Parathyroid adenoma (tissue), 2 donors: ENCODE measurements around the gene TMEM255B.

Source experiments
- H2AFZ ChIP-seq: fragments of 300-600 bp; sonication (generic); one replicate; pipeline ENCODE4 v1.7.0; 2017; ENCODE audit warnings: antibody characterized with exemption, mild to moderate bottlenecking
- H3K27ac ChIP-seq: fragments of 300-600 bp; sonication (generic); one replicate; pipeline ENCODE4 v1.7.0; 2017
- H3K27me3 ChIP-seq: fragments of 300-600 bp; sonication (generic); one replicate; pipeline ENCODE4 v1.7.0; 2017; ENCODE audit warnings: low read length; ENCODE audit not compliant: control insufficient read depth, insufficient read depth
- H3K36me3 ChIP-seq: fragments of 300-600 bp; sonication (generic); one replicate; pipeline ENCODE4 v1.7.0; 2017; ENCODE audit warnings: low read length; ENCODE audit not compliant: control insufficient read depth, insufficient read depth
- H3K4me1 ChIP-seq: fragments of 300-600 bp; sonication (generic); one replicate; pipeline ENCODE4 v1.7.0; 2017; ENCODE audit warnings: control low read depth
- H3K4me2 ChIP-seq: fragments of 300-600 bp; sonication (generic); one replicate; pipeline ENCODE4 v1.7.0; 2017; ENCODE audit warnings: low read length
- H3K4me3 ChIP-seq: fragments of 300-600 bp; sonication (generic); one replicate; pipeline ENCODE4 v1.7.0; 2017; ENCODE audit warnings: low read depth, low read length
- H3K79me2 ChIP-seq: fragments of 300-600 bp; sonication (generic); one replicate; pipeline ENCODE4 v1.7.0; 2017; ENCODE audit warnings: control low read depth
- H3K9ac ChIP-seq: fragments of 300-600 bp; sonication (generic); one replicate; pipeline ENCODE4 v1.7.0; 2017; ENCODE audit warnings: mild to moderate bottlenecking
- H3K9me3 ChIP-seq: fragments of 300-600 bp; sonication (generic); one replicate; pipeline ENCODE4 v1.7.0; 2017; ENCODE audit warnings: low read length; ENCODE audit not compliant: control insufficient read depth
- CTCF ChIP-seq: fragments of 300-600 bp; sonication (generic); IDR thresholded peaks from one replicate; pipeline ENCODE4 v1.7.0; 2017; ENCODE audit warnings: antibody characterized with exemption, mild to moderate bottlenecking
- donor health status: primary hyperparathyroidism.

Gene TMEM255B

GRCh38 chr13:113820813-113821651 lies 62.0 kb downstream of the TMEM255B start:
- H3K4me2 ChIP-seq, result no peak overlapping the region
- H3K9me3 ChIP-seq, result no peaks in the 10 kb centered on the region
- H3K36me3 ChIP-seq, result no peaks in the 10 kb centered on the region
- H3K9ac ChIP-seq, result no peak overlapping the region
- no peak overlapping the region for H2AFZ ChIP-seq
- H3K79me2 ChIP-seq, result no peaks in the 10 kb centered on the region
- no peaks in the 10 kb centered on the region for H3K27me3 ChIP-seq
- H3K4me1 ChIP-seq, result no peaks in the 10 kb centered on the region
- TF ChIP-seq CTCF, result no peak
- H3K4me3 ChIP-seq, result no peak overlapping the region
- H3K27ac ChIP-seq, result no peak overlapping the region

GRCh38 chr13:113821847-113822246 lies 62.8 kb downstream of the TMEM255B start:
- no peak overlapping the region for H3K4me3 ChIP-seq
- H3K9me3 ChIP-seq, result no peaks in the 10 kb centered on the region
- H2AFZ ChIP-seq, result no peak overlapping the region
- H3K27me3 ChIP-seq, result no peaks in the 10 kb centered on the region
- no peak for TF ChIP-seq CTCF
- H3K4me1 ChIP-seq, result no peaks in the 10 kb centered on the region
- no peak overlapping the region for H3K27ac ChIP-seq
- no peak overlapping the region for H3K4me2 ChIP-seq
- no peaks in the 10 kb centered on the region for H3K36me3 ChIP-seq
- no peak overlapping the region for H3K9ac ChIP-seq
- H3K79me2 ChIP-seq, result no peaks in the 10 kb centered on the region

- H3K79me2 ChIP-seq, result no peaks in the 10 kb centered on the region
- no peaks in the 10 kb centered on the region for H3K9me3 ChIP-seq
- no peak overlapping the region for H3K27ac ChIP-seq
- H3K4me2 ChIP-seq, result no peak overlapping the region
- H3K4me3 ChIP-seq, result no peak overlapping the region
- H2AFZ ChIP-seq, result no peak overlapping the region
- H3K4me1 ChIP-seq, result no peaks in the 10 kb centered on the region
- TF ChIP-seq CTCF, result no peak
- no peaks in the 10 kb centered on the region for H3K27me3 ChIP-seq
- H3K9ac ChIP-seq, result no peak overlapping the region
- no peaks in the 10 kb centered on the region for H3K36me3 ChIP-seq
Measured at GRCh38 chr13:113822266-113822665, 63.2 kb downstream of the TMEM255B start.

GRCh38 chr13:113822956-113823744 lies 64.1 kb downstream of the TMEM255B start:
- H3K4me2 ChIP-seq, result no peak overlapping the region
- H2AFZ ChIP-seq, result no peak overlapping the region
- no peaks in the 10 kb centered on the region for H3K27me3 ChIP-seq
- TF ChIP-seq CTCF, result no peak
- H3K9me3 ChIP-seq, result no peaks in the 10 kb centered on the region
- no peak overlapping the region for H3K27ac ChIP-seq
- no peaks in the 10 kb centered on the region for H3K36me3 ChIP-seq
- H3K79me2 ChIP-seq, result no peaks in the 10 kb centered on the region
- no peak overlapping the region for H3K4me3 ChIP-seq
- H3K4me1 ChIP-seq, result no peaks in the 10 kb centered on the region
- H3K9ac ChIP-seq, result no peak overlapping the region
